A673 (cell line): ENCODE data around the gene PSMB11.
A peak's percentile ranks its signal among the peaks of the same experiment; 100 is the strongest.

Source experiments
- EZH2 ChIP-seq: fragments of 200-600 bp; sonication (generic); IDR thresholded peaks from 2 replicates; pipeline ENCODE4 v1.6.1; 2017; ENCODE audit warnings: borderline replicate concordance, low read depth, mild to moderate bottlenecking, mixed read lengths, antibody characterized with exemption, low read length; ENCODE audit not compliant: poor library complexity, severe bottlenecking
- TF ChIP-seq, protein P1 (sequence below): fragments of 300-800, 200-600 bp; sonication (generic); conservative IDR thresholded peaks from 2 replicates; pipeline ENCODE4 v1.5.1; 2017; ENCODE audit warnings: low read depth, mild to moderate bottlenecking, antibody characterized with exemption, low read length, moderate library complexity, mixed read lengths

DNA sequence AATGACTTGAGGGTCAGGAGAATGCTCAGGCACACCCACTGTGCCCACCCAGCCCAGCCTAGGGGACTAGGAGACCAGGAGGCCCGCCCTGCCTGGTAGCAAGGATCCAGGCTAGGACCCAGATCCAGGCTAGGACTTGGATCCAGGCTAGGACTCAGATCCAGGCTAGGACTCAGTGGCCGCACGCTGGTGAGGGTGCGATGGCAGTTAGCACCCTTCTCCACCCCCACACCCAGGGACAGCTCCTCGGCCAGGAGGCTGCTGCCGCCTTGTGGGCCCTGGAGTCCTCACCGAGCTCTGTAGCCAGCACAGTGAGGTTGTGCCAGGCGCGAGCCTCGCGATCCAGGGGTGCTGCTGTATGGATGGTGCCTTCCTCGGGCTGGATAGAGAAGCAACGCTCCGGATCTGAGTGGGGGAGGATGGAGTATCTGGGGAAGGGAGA lies 10.2 kb downstream of the PSMB11 start:
- TF ChIP-seq, protein P1, sequence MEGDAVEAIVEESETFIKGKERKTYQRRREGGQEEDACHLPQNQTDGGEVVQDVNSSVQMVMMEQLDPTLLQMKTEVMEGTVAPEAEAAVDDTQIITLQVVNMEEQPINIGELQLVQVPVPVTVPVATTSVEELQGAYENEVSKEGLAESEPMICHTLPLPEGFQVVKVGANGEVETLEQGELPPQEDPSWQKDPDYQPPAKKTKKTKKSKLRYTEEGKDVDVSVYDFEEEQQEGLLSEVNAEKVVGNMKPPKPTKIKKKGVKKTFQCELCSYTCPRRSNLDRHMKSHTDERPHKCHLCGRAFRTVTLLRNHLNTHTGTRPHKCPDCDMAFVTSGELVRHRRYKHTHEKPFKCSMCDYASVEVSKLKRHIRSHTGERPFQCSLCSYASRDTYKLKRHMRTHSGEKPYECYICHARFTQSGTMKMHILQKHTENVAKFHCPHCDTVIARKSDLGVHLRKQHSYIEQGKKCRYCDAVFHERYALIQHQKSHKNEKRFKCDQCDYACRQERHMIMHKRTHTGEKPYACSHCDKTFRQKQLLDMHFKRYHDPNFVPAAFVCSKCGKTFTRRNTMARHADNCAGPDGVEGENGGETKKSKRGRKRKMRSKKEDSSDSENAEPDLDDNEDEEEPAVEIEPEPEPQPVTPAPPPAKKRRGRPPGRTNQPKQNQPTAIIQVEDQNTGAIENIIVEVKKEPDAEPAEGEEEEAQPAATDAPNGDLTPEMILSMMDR: peak; percentile 49
- TF ChIP-seq EZH2: no peak
